ENCODE results near the gene ADAMTS2.

GRCh38 chr5:179312557-179313235, 32.6 kb downstream of the ADAMTS2 start:
- TF ChIP-seq NFIC (IDR thresholded peaks at IDR 0.05) (no peak), FOXM1 (IDR thresholded peaks at IDR 0.05; ENCODE audit: borderline replicate concordance, low read depth) (no peak), MAX (IDR thresholded peaks at IDR 0.05) (no peak), TAF1 (IDR thresholded peaks at IDR 0.05; ENCODE audit: low read depth) (no peak), YY1 (IDR thresholded peaks at IDR 0.05; ENCODE audit: low read depth) (no peak), EP300 (IDR thresholded peaks at IDR 0.05; ENCODE audit: borderline replicate concordance) (no peak), ZBTB7A (IDR thresholded peaks at IDR 0.05; ENCODE audit: low read depth) (no peak), REST (IDR thresholded peaks at IDR 0.05; ENCODE audit: low read depth) (no peak)
- TF ChIP-seq, protein P1, sequence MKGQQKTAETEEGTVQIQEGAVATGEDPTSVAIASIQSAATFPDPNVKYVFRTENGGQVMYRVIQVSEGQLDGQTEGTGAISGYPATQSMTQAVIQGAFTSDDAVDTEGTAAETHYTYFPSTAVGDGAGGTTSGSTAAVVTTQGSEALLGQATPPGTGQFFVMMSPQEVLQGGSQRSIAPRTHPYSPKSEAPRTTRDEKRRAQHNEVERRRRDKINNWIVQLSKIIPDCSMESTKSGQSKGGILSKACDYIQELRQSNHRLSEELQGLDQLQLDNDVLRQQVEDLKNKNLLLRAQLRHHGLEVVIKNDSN (IDR thresholded peaks at IDR 0.05) = no peak
